A549 (cell line): ENCODE results near the gene LRP5.

Experiments
- CEBPB ChIP-seq, 2 experiments: fragments of >200 bp in 1 of 2; sonication (Bioruptor Twin) in 1 of 2; formaldehyde crosslinking in 1 of 2; IDR thresholded peaks; 2 replicates each; pipeline ENCODE4 v1.6.1; 2012 to 2016
- CHD4 ChIP-seq: fragments of 200-600 bp; sonication (generic); IDR thresholded peaks from 2 replicates; pipeline ENCODE4 v1.6.1; 2016; ENCODE audit warnings: antibody characterized with exemption, mild to moderate bottlenecking, borderline replicate concordance
- CTCF ChIP-seq: fragments of >200 bp; sonication (Bioruptor Twin); formaldehyde crosslinking; IDR thresholded peaks from 3 replicates; pipeline ENCODE4 v1.5.1; 2016
- ELK1 ChIP-seq: fragments of 150-350 bp; IDR thresholded peaks from 2 replicates; pipeline ENCODE4 v1.6.1; 2014; ENCODE audit warnings: low read depth, mild to moderate bottlenecking, low read length
- HDAC2 ChIP-seq: fragments of 200-600 bp; sonication (generic); IDR thresholded peaks from 2 replicates; pipeline ENCODE4 v1.6.1; 2016
- HEYL ChIP-seq: fragments of 250-450 bp; sonication (Bioruptor Pico); IDR thresholded peaks from 2 replicates; pipeline ENCODE4 v1.8.0; 2021; ENCODE audit warnings: mild to moderate bottlenecking, moderate library complexity
- KDM5A ChIP-seq: fragments of 200-600 bp; sonication (generic); IDR thresholded peaks from 2 replicates; pipeline ENCODE4 v1.6.1; 2016; ENCODE audit warnings: antibody characterized with exemption, mild to moderate bottlenecking
- MYC ChIP-seq: IDR thresholded peaks from 2 replicates; pipeline ENCODE4 v1.6.1; 2012; ENCODE audit warnings: mild to moderate bottlenecking, inconsistent platforms, low read length, improper control_type of control experiment, borderline replicate concordance
- PHF8 ChIP-seq: fragments of 200-600 bp; sonication (generic); IDR thresholded peaks from 2 replicates; pipeline ENCODE4 v1.6.1; 2016; ENCODE audit warnings: low read depth, mild to moderate bottlenecking, antibody characterized with exemption, moderate library complexity, borderline replicate concordance
- POLR2A ChIP-seq: IDR thresholded peaks from 2 replicates; pipeline ENCODE4 v1.6.1; 2012; ENCODE audit warnings: mild to moderate bottlenecking, low read length
- RCOR1 ChIP-seq: fragments of 150-350 bp; IDR thresholded peaks from 2 replicates; pipeline ENCODE4 v1.6.1; 2014; ENCODE audit warnings: antibody characterized with exemption, low read length, low read depth
- RNF2 ChIP-seq: fragments of 200-600 bp; sonication (generic); IDR thresholded peaks from 2 replicates; pipeline ENCODE4 v1.6.1; 2016; ENCODE audit warnings: low read depth, mild to moderate bottlenecking, antibody characterized with exemption, moderate library complexity, borderline replicate concordance
- TF ChIP-seq, protein P1 (sequence below): fragments of 200-600 bp; sonication (generic); IDR thresholded peaks from 2 replicates; pipeline ENCODE4 v1.6.1; 2016; ENCODE audit warnings: antibody characterized with exemption, mild to moderate bottlenecking, moderate library complexity

DNA sequence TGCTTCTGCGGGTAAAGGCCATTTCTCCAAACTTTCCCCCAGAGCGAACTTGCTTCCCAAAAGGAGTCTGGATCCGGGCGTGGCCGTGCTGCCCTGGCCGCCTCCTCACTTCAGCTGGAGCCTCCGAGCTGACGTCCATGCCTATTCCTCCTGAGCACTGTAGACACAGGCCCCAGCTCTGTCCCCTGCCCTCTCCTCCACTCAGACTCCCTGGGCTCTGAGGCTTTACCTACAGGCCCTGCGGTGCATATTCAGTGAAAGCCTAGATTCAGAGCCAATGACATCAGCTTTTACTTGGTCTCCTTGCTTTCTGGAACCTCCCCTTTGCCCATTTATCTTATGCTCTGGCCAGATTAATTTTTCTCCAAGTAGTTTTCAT lies 9.7 kb downstream of the LRP5 start:
- no peak for TF ChIP-seq MYC
- TF ChIP-seq CTCF, result no peak
- no peak for TF ChIP-seq POLR2A
- TF ChIP-seq HEYL (CRISPR knock-in tag), result no peak
- TF ChIP-seq RNF2, result no peak
- no peak for TF ChIP-seq RCOR1
- TF ChIP-seq PHF8, result no peak
- no peak for TF ChIP-seq ELK1
- TF ChIP-seq, protein P1, sequence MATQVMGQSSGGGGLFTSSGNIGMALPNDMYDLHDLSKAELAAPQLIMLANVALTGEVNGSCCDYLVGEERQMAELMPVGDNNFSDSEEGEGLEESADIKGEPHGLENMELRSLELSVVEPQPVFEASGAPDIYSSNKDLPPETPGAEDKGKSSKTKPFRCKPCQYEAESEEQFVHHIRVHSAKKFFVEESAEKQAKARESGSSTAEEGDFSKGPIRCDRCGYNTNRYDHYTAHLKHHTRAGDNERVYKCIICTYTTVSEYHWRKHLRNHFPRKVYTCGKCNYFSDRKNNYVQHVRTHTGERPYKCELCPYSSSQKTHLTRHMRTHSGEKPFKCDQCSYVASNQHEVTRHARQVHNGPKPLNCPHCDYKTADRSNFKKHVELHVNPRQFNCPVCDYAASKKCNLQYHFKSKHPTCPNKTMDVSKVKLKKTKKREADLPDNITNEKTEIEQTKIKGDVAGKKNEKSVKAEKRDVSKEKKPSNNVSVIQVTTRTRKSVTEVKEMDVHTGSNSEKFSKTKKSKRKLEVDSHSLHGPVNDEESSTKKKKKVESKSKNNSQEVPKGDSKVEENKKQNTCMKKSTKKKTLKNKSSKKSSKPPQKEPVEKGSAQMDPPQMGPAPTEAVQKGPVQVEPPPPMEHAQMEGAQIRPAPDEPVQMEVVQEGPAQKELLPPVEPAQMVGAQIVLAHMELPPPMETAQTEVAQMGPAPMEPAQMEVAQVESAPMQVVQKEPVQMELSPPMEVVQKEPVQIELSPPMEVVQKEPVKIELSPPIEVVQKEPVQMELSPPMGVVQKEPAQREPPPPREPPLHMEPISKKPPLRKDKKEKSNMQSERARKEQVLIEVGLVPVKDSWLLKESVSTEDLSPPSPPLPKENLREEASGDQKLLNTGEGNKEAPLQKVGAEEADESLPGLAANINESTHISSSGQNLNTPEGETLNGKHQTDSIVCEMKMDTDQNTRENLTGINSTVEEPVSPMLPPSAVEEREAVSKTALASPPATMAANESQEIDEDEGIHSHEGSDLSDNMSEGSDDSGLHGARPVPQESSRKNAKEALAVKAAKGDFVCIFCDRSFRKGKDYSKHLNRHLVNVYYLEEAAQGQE, result no peak
- no peak for TF ChIP-seq KDM5A
- TF ChIP-seq HDAC2, result no peak
- TF ChIP-seq CHD4, result no peak
- TF ChIP-seq CEBPB (IDR thresholded peaks at IDR 0.05), result no peak
